HCT116 (cell line): ENCODE data around the gene HOXD8. TPM values are rescaled to one million over a fixed set of nuclear protein-coding genes. Genes with fewer than 3 reads are reported as not detected.

Experiments
- ATAC-seq: fragments of 200-7000 bp; cut with Tn5 transposase; 2 replicates; pipeline ENCODE4 v1.9.1; 2020; ENCODE audit warnings: mild to moderate bottlenecking, moderate library complexity
- BruUV-seq: library from RNA; stranded (reverse); fragments of 400-500 nt; replicated peaks from 2 replicates; lab custom pipeline; 2021; lab: Mats Ljungman, UMichigan
- CTCF ChIA-PET: fragments of 300-600 bp; sonication (Branson Sonifier 250); formaldehyde crosslinking; loops from one replicate; lab custom pipeline; 2021; ENCODE audit warnings: antibody characterized with exemption; lab: Charles Lee
- POLR2A ChIA-PET: fragments of 300-600, 350-600 bp; sonication (Branson Sonifier 250); formaldehyde crosslinking; loops from one replicate; lab custom pipeline; 2021; ENCODE audit warnings: antibody characterized with exemption; lab: Charles Lee
- RAD21 ChIA-PET, 2 experiments: fragments of 300-600 bp; sonication (Branson Sonifier 250); formaldehyde crosslinking; loops; one replicate each; lab custom pipeline; 2023; ENCODE audit warnings: low total read pairs in 2 of 2; ENCODE audit not compliant: uncharacterized antibody in 2 of 2, unreplicated experiment in 2 of 2, low non-redundant PET in 1 of 2; lab: Charles Lee
- DNase-seq: peaks from one replicate; pipeline ENCODE4 v3.0.0-alpha.2; 2010; ENCODE audit warnings: low read depth, low spot score
- H2AFZ ChIP-seq: fragments of 200-600 bp; shearing (Covaris generic), sonication (generic); 2 replicates; pipeline ENCODE4 v1.6.1; 2017; ENCODE audit warnings: low read depth, mixed run types, mixed read lengths, antibody characterized with exemption, low read length; ENCODE audit not compliant: poor library complexity, severe bottlenecking
- H3K27ac ChIP-seq: 2 replicates; pipeline ENCODE4 v1.5.1; 2012; ENCODE audit warnings: low read depth, low read length
- H3K27me3 ChIP-seq: fragments of 200-600 bp; sonication (generic); 2 replicates; pipeline ENCODE4 v1.6.1; 2016; ENCODE audit warnings: mixed run types, low read length, mixed read lengths; ENCODE audit not compliant: insufficient read depth
- H3K36me3 ChIP-seq, 2 experiments: fragments of 200-500 bp in 1 of 2; fragments of 200-600 bp in 1 of 2; sonication (Bioruptor generic) in 1 of 2; sonication (generic) in 1 of 2; 2 replicates each; pipeline versions ENCODE4 v1.5.1 to v1.6.1; 2014 to 2016; ENCODE audit warnings: low read length in 2 of 2, inconsistent platforms in 1 of 2, mixed read lengths in 1 of 2, mixed run types in 1 of 2; ENCODE audit not compliant: insufficient read depth in 2 of 2, control insufficient read depth in 1 of 2
- H3K4me1 ChIP-seq, 2 experiments: fragments of 200-600 bp in 1 of 2; sonication (generic) in 1 of 2; 2 replicates each; pipeline versions ENCODE4 v1.5.1 to v1.6.1; 2012 to 2017; ENCODE audit warnings: low read length in 2 of 2, inconsistent platforms in 1 of 2, mild to moderate bottlenecking in 1 of 2, mixed read lengths in 1 of 2, mixed run types in 1 of 2, moderate library complexity in 1 of 2; ENCODE audit not compliant: insufficient read depth in 2 of 2, control insufficient read depth in 1 of 2
- H3K4me2 ChIP-seq: fragments of 200-600 bp; sonication (generic); 2 replicates; pipeline ENCODE4 v1.6.1; 2017; ENCODE audit warnings: mixed run types, low read length, mixed read lengths
- H3K4me3 ChIP-seq, 2 experiments: fragments of 200-600 bp in 1 of 2; sonication (generic) in 1 of 2; replicated peaks in 1 of 2; 2 replicates each; pipeline ENCODE4 v1.5.1; 2011 to 2016; ENCODE audit warnings: low read length in 2 of 2, control low read depth in 1 of 2, low read depth in 1 of 2, mild to moderate bottlenecking in 1 of 2, mixed read lengths in 1 of 2, mixed run types in 1 of 2
- H3K79me2 ChIP-seq: fragments of 200-600 bp; sonication (generic); 2 replicates; pipeline ENCODE4 v1.6.1; 2017; ENCODE audit warnings: mild to moderate bottlenecking, mixed run types, low read length, moderate library complexity, mixed read lengths; ENCODE audit not compliant: insufficient read depth
- H3K9ac ChIP-seq: fragments of 200-600 bp; sonication (generic); 2 replicates; pipeline ENCODE4 v1.6.1; 2016; ENCODE audit warnings: low read length, mixed read lengths
- H3K9me2 ChIP-seq: fragments of 200-600 bp; sonication (generic), shearing (Covaris generic); 2 replicates; pipeline ENCODE4 v1.6.1; 2017; ENCODE audit warnings: mixed run types, mild to moderate bottlenecking, moderate library complexity; ENCODE audit not compliant: insufficient read depth
- H3K9me3 ChIP-seq, 2 experiments: fragments of 200-500 bp in 1 of 2; fragments of 200-600 bp in 1 of 2; sonication (Bioruptor generic) in 1 of 2; sonication (generic) in 1 of 2; 2 replicates each; pipeline ENCODE4 v1.6.1; 2014 to 2017; ENCODE audit warnings: low read length in 2 of 2, mixed read lengths in 2 of 2, inconsistent platforms in 1 of 2, low read depth in 1 of 2, mild to moderate bottlenecking in 1 of 2, mixed run types in 1 of 2, moderate library complexity in 1 of 2; ENCODE audit not compliant: control insufficient read depth in 1 of 2, insufficient read depth in 1 of 2
- H4K20me1 ChIP-seq: fragments of 200-600 bp; sonication (generic), shearing (Covaris generic); 2 replicates; pipeline ENCODE4 v1.6.1; 2017; ENCODE audit warnings: mixed run types, mild to moderate bottlenecking, moderate library complexity; ENCODE audit not compliant: insufficient read depth
- EGR1 ChIP-seq: IDR thresholded peaks from 2 replicates; pipeline ENCODE4 v1.6.1; 2012; ENCODE audit warnings: low read depth
- POLR2AphosphoS5 ChIP-seq: IDR thresholded peaks from 2 replicates; pipeline ENCODE4 v1.6.1; 2011; ENCODE audit warnings: mild to moderate bottlenecking, low read depth, low read length, moderate library complexity
- SIN3A ChIP-seq: IDR thresholded peaks from 2 replicates; pipeline ENCODE4 v1.6.1; 2012; ENCODE audit warnings: low read depth
- ZFX ChIP-seq: fragments of 450-650 bp; IDR thresholded peaks from 2 replicates; pipeline ENCODE4 v1.6.1; 2017
- intact Hi-C: fragments of 100-400 bp; cut with micrococcal nuclease; formaldehyde crosslinking; loops from 2 replicates; pipeline ENCODE4 v1.10.0; 2022
- total RNA-seq: library from RNA; stranded (reverse); gene quantifications from one replicate; pipeline ENCODE4 v1.2.1, GENCODE V29; 2021; ENCODE audit not compliant: unreplicated experiment
- TF ChIP-seq, protein P1 (sequence below): IDR thresholded peaks from 2 replicates; pipeline ENCODE4 v1.6.1; 2012
- TF ChIP-seq, protein P2 (sequence below): IDR thresholded peaks from 2 replicates; pipeline ENCODE4 v1.6.1; 2012

HOXD8 gene
- total RNA-seq, 1 experiment from 2014 or later, result 6.0 TPM

DNA sequence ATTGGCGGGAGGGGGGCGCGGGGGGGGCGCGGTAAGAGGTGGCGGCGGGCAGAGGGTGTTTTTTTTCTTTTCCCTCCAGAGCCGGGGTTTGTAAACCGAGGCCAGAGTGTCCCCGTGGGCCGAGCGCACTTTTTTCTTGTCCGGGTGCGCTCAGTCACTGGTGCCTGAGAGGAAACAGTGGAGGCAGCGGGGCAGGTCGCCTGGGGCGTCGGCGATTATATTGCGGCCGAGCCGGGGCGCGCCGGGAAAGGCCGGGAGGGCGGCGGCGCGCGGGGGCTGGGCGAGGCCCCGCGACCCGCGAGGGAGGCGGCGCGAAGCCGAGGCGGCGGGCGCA, 275 bp downstream of the HOXD8 start:
- Histone ChIP-seq H4K20me1 (no peaks in the 10 kb centered on the region), H3K27ac (peak overlapping the region; percentile 69), H3K4me2 (peak overlapping the region; percentile 84), H3K9me2 (no peaks in the 10 kb centered on the region), H3K27me3 (no peaks in the 10 kb centered on the region), H3K4me1 (peaks cover 6 to 17% of the 10 kb centered on the region in 2 experiments; a peak in 3 of 4 replicates), H3K9ac (peak overlapping the region; percentile 31; the same call in 1 of the 2 replicates), H3K4me3 (peak overlapping the region; percentile 40 to 58), H2AFZ (no peak overlapping the region), H3K9me3 (no peaks in the 10 kb centered on the region), H3K36me3 (no peaks in the 10 kb centered on the region), H3K79me2 (no peaks in the 10 kb centered on the region)
- RAD21 ChIA-PET, result no interaction called here
- intact Hi-C loops, result loop anchor here (5.0 kb wide), 3 partner anchors 703 to 1628 kb away; no protein-coding TSS in a partner anchor
- TF ChIP-seq SIN3A (peak; percentile 49; the same call in 1 of the 2 replicates), POLR2AphosphoS5 (no peak)
- TF ChIP-seq, protein P1, sequence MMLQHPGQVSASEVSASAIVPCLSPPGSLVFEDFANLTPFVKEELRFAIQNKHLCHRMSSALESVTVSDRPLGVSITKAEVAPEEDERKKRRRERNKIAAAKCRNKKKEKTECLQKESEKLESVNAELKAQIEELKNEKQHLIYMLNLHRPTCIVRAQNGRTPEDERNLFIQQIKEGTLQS, result no peak
- ATAC-seq (no peak), DNase-seq (no peak)
- BruUV-seq, result no TSS peak
- POLR2A ChIA-PET, result no interaction called here
- CTCF ChIA-PET, result interaction anchor here (0.7 to 3.7 kb wide), 6 partner anchors 10 to 524 kb away, joined by 3 to 19 read pairs (median 4); no protein-coding TSS in a partner anchor

GRCh38 chr2:176130147-176130956, 847 bp downstream of the HOXD8 start:
- Histone ChIP-seq H3K9me3 (no peaks in the 10 kb centered on the region), H4K20me1 (no peaks in the 10 kb centered on the region), H3K4me2 (peak overlapping the region; percentile 84), H3K79me2 (no peaks in the 10 kb centered on the region), H3K4me3 (peak overlapping the region; percentile 40 to 58), H3K36me3 (no peaks in the 10 kb centered on the region), H3K9me2 (no peaks in the 10 kb centered on the region), H3K27ac (peak overlapping the region; percentile 69), H3K4me1 (peaks cover 6 to 18% of the 10 kb centered on the region in 2 experiments; a peak in 3 of 4 replicates), H3K9ac (peak overlapping the region; percentile 32), H3K27me3 (no peaks in the 10 kb centered on the region), H2AFZ (peak overlapping the region; percentile 96)
- 0 out of 2 replicates have a peak, but pooled peaks have one; percentile 25 for TF ChIP-seq POLR2AphosphoS5
- peak; percentile 59 for TF ChIP-seq ZFX
- TF ChIP-seq, protein P2, sequence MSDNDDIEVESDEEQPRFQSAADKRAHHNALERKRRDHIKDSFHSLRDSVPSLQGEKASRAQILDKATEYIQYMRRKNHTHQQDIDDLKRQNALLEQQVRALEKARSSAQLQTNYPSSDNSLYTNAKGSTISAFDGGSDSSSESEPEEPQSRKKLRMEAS, result no peak; the same call in 1 of the 2 replicates
- peak; percentile 77 for TF ChIP-seq EGR1
- RAD21 ChIA-PET, result no interaction called here
- intact Hi-C loops, result no loop called here
- DNase-seq (no peak), ATAC-seq (peak; percentile 72)
- BruUV-seq, result no TSS peak
- CTCF ChIA-PET, result interaction anchor here (0.7 to 3.7 kb wide), 7 partner anchors 10 to 524 kb away, joined by 3 to 19 read pairs (median 5); no protein-coding TSS in a partner anchor
- POLR2A ChIA-PET, result no interaction called here
